MG63 (cell line): ENCODE results near the gene ZNF512. TPM values are rescaled to one million over a fixed set of nuclear protein-coding genes. Genes with fewer than 3 reads are reported as not detected.

Experiments used
- DNase-seq: peaks from one replicate; pipeline ENCODE4 v3.0.0-alpha.2; 2020
- H3K27me3 ChIP-seq: fragments of 250-450 bp; sonication (Bioruptor Pico); 2 replicates; pipeline ENCODE4 v1.5.1; 2020; ENCODE audit warnings: mild to moderate bottlenecking, moderate library complexity
- H3K36me3 ChIP-seq: fragments of 250-450 bp; sonication (Bioruptor Pico); 2 replicates; pipeline ENCODE4 v1.5.1; 2020; ENCODE audit warnings: mild to moderate bottlenecking, moderate library complexity
- H3K4me3 ChIP-seq: fragments of 250-450 bp; sonication (Bioruptor Pico); 2 replicates; pipeline ENCODE4 v1.5.1; 2020; ENCODE audit warnings: mild to moderate bottlenecking, moderate library complexity
- H3K9me3 ChIP-seq: fragments of 250-450 bp; sonication (Bioruptor Pico); 2 replicates; pipeline ENCODE4 v1.5.1; 2020; ENCODE audit warnings: mild to moderate bottlenecking, moderate library complexity
- total RNA-seq: library from RNA; depleted of rRNA; stranded (reverse); fragments of >200 nt; shearing (Covaris generic); gene quantifications from 2 replicates; pipeline ENCODE4 v1.2.3, GENCODE V29; 2014; ENCODE audit warnings: low replicate concordance; rRNA removed

ZNF512 gene
- total RNA-seq, 1 experiment from 2014 or later: 31.4 TPM

DNA sequence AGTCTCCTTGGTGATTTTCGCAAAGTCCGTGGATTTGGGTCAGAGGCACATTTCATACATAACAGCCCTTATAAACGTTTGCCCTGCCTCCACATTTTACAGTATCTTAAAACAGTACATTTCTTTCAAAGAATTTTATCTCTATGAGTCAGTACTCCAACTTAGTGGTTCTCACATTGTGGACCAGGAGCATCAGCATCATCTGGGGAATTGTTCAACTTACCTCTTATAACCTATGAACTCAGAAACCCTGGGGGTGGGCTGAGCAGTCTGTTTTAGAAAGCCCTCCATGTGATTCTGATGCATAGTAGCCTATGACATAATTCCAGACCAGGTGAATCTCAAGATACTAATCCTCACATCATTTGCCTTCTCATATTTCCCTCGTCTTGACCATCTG is 68.2 kb downstream of the ZNF512 start:
- no peak for DNase-seq
- no peaks in the 10 kb centered on the region for H3K9me3 ChIP-seq
- H3K4me3 ChIP-seq: no peak overlapping the region
- no peaks in the 10 kb centered on the region for H3K27me3 ChIP-seq
- H3K36me3 ChIP-seq: peaks cover 68% of the 10 kb centered on the region

DNA sequence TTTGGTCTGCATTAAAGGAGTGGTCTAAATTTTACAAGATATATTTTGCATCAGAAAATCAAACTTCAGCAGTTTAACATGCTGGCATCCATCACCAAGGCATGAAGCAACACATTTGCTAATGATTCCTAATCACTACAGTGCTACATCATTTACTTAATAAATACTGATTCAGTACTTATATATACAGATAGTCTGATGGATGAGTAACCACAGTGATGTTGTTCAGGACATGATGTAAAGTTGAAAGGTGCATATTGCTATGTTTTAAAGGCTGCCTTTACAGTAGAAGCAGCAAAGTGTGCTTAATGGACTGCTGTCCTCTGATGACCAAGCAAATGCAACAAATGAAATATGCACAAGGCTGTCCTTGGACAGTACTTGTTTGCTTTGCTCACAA is 69.5 kb downstream of the ZNF512 start:
- Histone ChIP-seq H3K27me3 (no peaks in the 10 kb centered on the region), H3K4me3 (no peak overlapping the region), H3K36me3 (peaks cover 75% of the 10 kb centered on the region), H3K9me3 (no peaks in the 10 kb centered on the region)
- DNase-seq: no peak

- peaks cover 76% of the 10 kb centered on the region for H3K36me3 ChIP-seq
- no peak for DNase-seq
- no peak overlapping the region for H3K4me3 ChIP-seq
- H3K27me3 ChIP-seq: no peaks in the 10 kb centered on the region
- H3K9me3 ChIP-seq: no peaks in the 10 kb centered on the region
These were observed 69.9 kb downstream of the ZNF512 start for GRCh38 chr2:27652790-27653189.

GRCh38 chr2:27653397-27653796 is 70.6 kb downstream of the ZNF512 start:
- DNase-seq: no peak
- Histone ChIP-seq H3K4me3 (no peak overlapping the region), H3K27me3 (no peaks in the 10 kb centered on the region), H3K9me3 (no peaks in the 10 kb centered on the region), H3K36me3 (peaks cover 70% of the 10 kb centered on the region)

- no peaks in the 10 kb centered on the region for H3K27me3 ChIP-seq
- peak; percentile 60 for DNase-seq
- H3K9me3 ChIP-seq: no peaks in the 10 kb centered on the region
- H3K4me3 ChIP-seq: no peak overlapping the region
- peaks cover 66% of the 10 kb centered on the region for H3K36me3 ChIP-seq
These were observed 72.5 kb downstream of the ZNF512 start for GRCh38 chr2:27655155-27655951.

GRCh38 chr2:27661371-27661770 is 78.5 kb downstream of the ZNF512 start:
- H3K4me3 ChIP-seq: no peak overlapping the region
- H3K27me3 ChIP-seq: no peaks in the 10 kb centered on the region
- peaks cover 34% of the 10 kb centered on the region for H3K36me3 ChIP-seq
- DNase-seq: no peak
- no peaks in the 10 kb centered on the region; the same call in 1 of the 2 replicates for H3K9me3 ChIP-seq

GRCh38 chr2:27663285-27664153 is 80.7 kb downstream of the ZNF512 start, which contains the start of the genes SLC4A1AP and SUPT7L:
Gene SLC4A1AP (plus strand): TSS chr2:27663889. CDS start chr2:27663915, 26 bp downstream.
Gene SUPT7L (minus strand): TSS chr2:27663614. CDS start chr2:27662192, 1,422 bp downstream.
- Histone ChIP-seq H3K27me3 (no peaks in the 10 kb centered on the region), H3K4me3 (peak within 1 kb of the TSS; percentile 98), H3K9me3 (no peaks in the 10 kb centered on the region; the same call in 1 of the 2 replicates), H3K36me3 (peaks cover 36% of the 10 kb centered on the region)
- DNase-seq: peak; percentile 64

GRCh38 chr2:27664154-27664574 is 81.3 kb downstream of the ZNF512 start:
- peak overlapping the region; percentile 98 for H3K4me3 ChIP-seq
- DNase-seq: no peak
- H3K9me3 ChIP-seq: no peaks in the 10 kb centered on the region; the same call in 1 of the 2 replicates
- H3K36me3 ChIP-seq: peaks cover 42% of the 10 kb centered on the region
- no peaks in the 10 kb centered on the region for H3K27me3 ChIP-seq

DNA sequence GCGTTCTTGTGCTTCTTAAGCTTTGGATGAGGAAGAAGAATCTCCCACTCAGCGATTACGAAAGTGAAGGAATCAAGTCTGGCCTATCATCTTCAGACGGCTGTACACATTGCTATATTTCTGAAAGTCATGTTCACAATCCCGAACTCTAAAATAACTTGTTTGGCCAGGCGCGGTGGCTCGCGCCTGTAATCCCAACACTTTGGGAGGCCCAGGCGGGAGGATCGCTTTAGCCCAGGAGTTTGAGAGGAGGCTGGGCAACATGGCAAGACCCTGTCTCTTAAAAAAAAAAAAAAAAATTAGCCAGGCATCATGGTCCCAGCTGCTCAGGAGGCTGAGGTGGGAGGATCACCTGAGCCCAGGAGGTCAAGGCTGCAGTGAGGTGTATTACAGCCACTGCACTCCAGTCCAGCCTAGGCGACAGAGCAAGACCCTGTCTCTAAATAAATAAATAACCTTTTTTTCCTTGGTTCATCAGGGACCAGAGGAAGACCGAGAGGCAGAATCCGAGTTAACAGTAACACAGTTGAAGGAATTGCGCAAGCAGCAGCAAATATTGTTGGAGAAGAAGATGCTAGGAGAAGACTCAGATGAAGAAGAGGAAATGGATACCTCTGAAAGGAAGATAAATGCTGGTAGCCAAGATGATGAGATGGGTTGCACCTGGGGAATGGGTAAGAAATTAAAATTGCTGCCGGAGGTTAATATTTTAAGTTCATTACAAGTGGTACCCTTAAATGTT is 82.0 kb downstream of the ZNF512 start:
- no peak for DNase-seq
- peak overlapping the region; percentile 98 for H3K4me3 ChIP-seq
- no peaks in the 10 kb centered on the region; the same call in 1 of the 2 replicates for H3K9me3 ChIP-seq

DNA sequence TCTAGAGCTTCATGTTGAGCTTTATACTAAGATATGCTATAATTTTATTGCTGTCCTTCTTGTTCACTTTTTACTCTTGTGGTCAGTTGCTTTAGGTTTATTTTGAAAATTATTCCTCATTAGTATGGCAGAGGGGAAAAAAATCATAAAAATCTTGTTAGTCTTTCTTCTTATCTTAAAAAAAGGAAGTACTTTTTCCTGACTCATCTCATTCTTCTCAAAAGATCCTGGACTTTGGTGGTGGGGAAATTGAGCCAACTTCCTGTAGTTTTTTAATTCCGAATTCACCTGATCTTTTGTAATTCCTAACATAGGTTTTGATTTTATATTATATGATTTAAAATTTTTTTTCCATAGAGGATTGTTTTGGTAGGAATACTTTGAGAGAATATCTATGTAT is 84.6 kb downstream of the ZNF512 start:
- DNase-seq: no peak

More for the DNA sequence above, 82.0 kb downstream of the ZNF512 start:
- peaks cover 43% of the 10 kb centered on the region for H3K36me3 ChIP-seq
- no peaks in the 10 kb centered on the region for H3K27me3 ChIP-seq

GRCh38 chr2:27671235-27671634 is 88.4 kb downstream of the ZNF512 start:
- Histone ChIP-seq H3K36me3 (peaks cover 50% of the 10 kb centered on the region), H3K9me3 (no peaks in the 10 kb centered on the region), H3K4me3 (no peak overlapping the region), H3K27me3 (no peaks in the 10 kb centered on the region)
- DNase-seq: no peak

More for the DNA sequence above, 84.6 kb downstream of the ZNF512 start:
- Histone ChIP-seq H3K36me3 (peaks cover 27% of the 10 kb centered on the region), H3K4me3 (no peak overlapping the region), H3K27me3 (no peaks in the 10 kb centered on the region), H3K9me3 (no peaks in the 10 kb centered on the region; the same call in 1 of the 2 replicates)

Other genes with a start within 250 kb of the ZNF512 start
- gene GTF3C2, start 226.3 kb upstream of the ZNF512 start, total RNA-seq: 53.5 and 56.5 TPM in 2 replicates
- gene EIF2B4, start 212.7 kb upstream of the ZNF512 start, total RNA-seq: 33.6 and 48.0 TPM in 2 replicates
- gene SNX17, start 212.4 kb upstream of the ZNF512 start, total RNA-seq: 195 and 280 TPM in 2 replicates
- 0.74 and 6.5 TPM in 2 replicates for gene ZNF513, start 202.3 kb upstream of the ZNF512 start, total RNA-seq
- gene PPM1G, start 173.5 kb upstream of the ZNF512 start, total RNA-seq: 139 and 145 TPM in 2 replicates
- gene NRBP1, start 154.4 kb upstream of the ZNF512 start, total RNA-seq: 150 and 154 TPM in 2 replicates
- gene KRTCAP3, start 140.7 kb upstream of the ZNF512 start, total RNA-seq: not detected in 2 replicates
- 8.7 and 40.1 TPM in 2 replicates for gene IFT172, start 93.3 kb upstream of the ZNF512 start, total RNA-seq
- 0.53 TPM in 1 of 2 replicates, not detected in the other for gene FNDC4, start 87.8 kb upstream of the ZNF512 start, total RNA-seq
- not detected in 2 replicates for gene GCKR, start 86.2 kb upstream of the ZNF512 start, total RNA-seq
- gene CCDC121, start 46.0 kb downstream of the ZNF512 start, total RNA-seq: 1.2 and 3.3 TPM in 2 replicates
- 34.2 and 49.6 TPM in 2 replicates for gene GPN1, start 46.0 kb downstream of the ZNF512 start, total RNA-seq
- gene SUPT7L, start 80.6 kb downstream of the ZNF512 start, total RNA-seq: 11.3 and 14.7 TPM in 2 replicates
- gene SLC4A1AP, start 80.8 kb downstream of the ZNF512 start, total RNA-seq: 27.1 and 37.8 TPM in 2 replicates
- 166 and 232 TPM in 2 replicates for gene MRPL33, start 188.7 kb downstream of the ZNF512 start, total RNA-seq